GM21717 (cell line): ENCODE data around the gene ART3.

Experiments
- ATAC-seq: cut with Tn5 transposase; IDR thresholded peaks from one replicate; pipeline ENCODE4 v1.9.1; 2021; ENCODE audit warnings: mild to moderate bottlenecking, moderate library complexity; ENCODE audit not compliant: unreplicated experiment

ART3 gene

DNA sequence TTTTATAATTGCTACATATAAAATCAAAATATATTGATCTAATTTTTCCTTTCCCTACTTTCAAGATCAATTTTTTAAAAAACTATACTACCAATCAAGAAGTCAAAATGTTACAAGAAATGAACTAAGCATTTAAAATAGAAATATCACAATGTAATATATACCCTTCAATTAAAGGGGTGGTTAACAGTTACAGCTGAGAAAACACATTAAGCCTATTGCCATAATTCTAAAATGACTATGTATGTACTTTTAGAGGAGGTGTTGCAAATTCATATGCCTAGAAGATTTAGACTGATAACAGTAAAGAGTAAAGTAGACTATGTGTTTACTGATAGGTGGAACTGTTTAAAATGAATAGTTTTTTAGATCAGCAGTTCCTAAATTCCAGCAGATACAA lies 70.0 kb downstream of the ART3 start:
- no peak for ATAC-seq

DNA sequence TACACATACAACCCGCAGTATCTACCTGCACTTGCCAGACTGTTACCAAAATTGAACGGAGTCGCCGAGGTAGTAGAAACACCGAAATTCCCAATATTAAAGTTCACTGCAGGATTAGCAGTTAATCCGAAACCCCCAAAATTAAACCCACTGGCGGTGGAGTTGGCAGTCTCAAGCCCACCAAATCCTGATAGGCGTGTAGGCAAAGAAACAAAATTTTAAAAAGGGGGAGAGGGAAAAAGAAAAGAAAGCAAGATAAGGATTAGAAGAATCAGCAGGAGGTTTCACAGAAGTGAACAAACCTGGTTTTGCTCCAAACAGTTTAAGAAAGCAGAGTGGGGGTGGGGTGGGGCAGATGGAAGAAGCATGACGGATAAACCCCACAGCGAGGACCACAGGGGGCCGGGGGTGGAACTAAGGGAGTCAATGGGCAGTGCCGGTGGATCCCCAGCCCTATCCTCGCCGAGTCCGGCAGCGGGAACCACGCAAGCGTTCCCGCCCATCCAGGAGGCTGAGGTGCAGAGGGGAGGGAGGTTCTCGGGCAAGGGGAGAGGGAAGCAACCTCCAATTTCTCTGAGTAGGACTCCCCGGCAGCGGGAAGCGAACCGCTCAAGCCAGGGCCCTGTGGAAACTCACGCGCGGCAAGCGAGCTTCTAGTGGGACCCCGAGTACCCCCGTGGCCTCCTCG lies 73.1 kb downstream of the ART3 start:
- peak; percentile 39 for ATAC-seq

DNA sequence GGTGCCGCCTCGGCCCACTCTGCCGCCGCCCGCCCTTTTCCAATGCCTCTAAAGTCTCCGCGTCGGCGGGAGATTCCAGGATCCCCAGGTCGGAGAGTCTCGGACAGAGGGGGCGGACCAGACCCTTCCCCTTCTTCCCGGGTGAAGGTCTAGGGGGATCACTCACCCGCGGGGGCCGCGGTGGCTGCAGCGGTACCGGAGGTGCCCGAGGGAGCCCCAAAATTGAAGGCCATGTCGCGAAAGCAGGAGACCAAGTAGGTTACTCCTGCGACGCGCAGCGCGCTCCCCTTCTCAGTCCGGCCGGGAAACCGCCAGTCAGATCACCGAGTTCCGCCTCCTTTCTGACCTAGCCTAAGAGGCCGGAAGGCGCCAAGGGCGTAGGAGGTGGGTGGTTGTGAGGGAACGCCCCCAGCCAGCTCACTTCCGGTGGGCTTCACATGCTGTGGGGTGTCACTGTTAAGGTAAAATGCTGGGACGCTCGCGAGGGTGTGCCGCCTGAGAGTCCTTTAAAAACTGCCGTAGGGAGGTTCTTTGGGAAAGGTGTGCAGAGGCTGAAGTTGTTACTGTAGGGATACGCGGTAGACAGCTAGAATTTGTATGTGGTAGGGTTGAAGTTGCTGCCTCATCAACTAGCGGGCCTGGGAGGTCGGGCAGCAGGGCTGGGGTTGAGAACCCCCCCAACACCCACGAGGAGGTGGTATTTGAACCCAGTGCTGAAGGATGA lies 73.8 kb downstream of the ART3 start, which contains the start of gene NUP54:
Gene NUP54, minus strand, starts transcription at position 256 of the 724 bp plus-strand sequence. Its CDS starts 23 bp downstream, at position 233.
- ATAC-seq = peak; percentile 99

DNA sequence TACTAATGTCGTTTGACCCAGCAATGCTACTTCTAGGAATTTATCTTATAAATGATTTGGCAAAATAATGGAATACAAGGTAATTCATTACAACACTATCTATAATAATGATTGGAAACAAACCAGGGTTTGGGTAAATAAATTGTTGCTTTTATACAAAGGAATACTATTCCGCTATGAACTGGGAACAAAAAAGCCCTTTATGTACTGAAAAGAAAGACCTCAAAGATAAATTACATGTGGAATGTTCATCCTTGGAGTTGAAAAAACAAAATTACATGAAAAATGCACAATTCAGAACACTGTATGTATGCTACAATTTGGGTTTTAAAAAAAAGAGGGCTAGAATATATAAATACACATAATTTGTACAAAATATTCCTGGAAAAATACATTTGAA lies 78.8 kb downstream of the ART3 start:
- ATAC-seq = no peak

- no peak for ATAC-seq
These were observed 81.5 kb downstream of the ART3 start for GRCh38 chr4:76155979-76156378.

GRCh38 chr4:76156635-76157034 lies 82.1 kb downstream of the ART3 start:
- no peak for ATAC-seq

GRCh38 chr4:76160355-76160754 lies 85.8 kb downstream of the ART3 start:
- no peak for ATAC-seq
